HepG2 (cell line): ENCODE results near the gene TARBP2. TPM values are rescaled to one million over a fixed set of nuclear protein-coding genes. Genes with fewer than 3 reads are reported as not detected.
A peak's percentile ranks its signal among the peaks of the same experiment; 100 is the strongest.

Experiments used
- ATAC-seq: fragments of 200-7000 bp; cut with Tn5 transposase; 3 replicates; pipeline ENCODE4 v1.9.1; 2020; ENCODE audit warnings: mild to moderate bottlenecking, moderate library complexity
- BruUV-seq: library from RNA; stranded (reverse); fragments of 400-500 nt; replicated peaks from 2 replicates; lab custom pipeline; 2021; lab: Mats Ljungman, UMichigan
- CTCF ChIA-PET: fragments of 300-600 bp; formaldehyde crosslinking; extraction: SDS; loops from one replicate; lab custom pipeline; 2021; ENCODE audit warnings: low total read pairs, inconsistent platforms, low intra/inter-chr PET ratio; lab: Yijun Ruan, JAX
- POLR2A ChIA-PET: fragments of 350-600 bp; sonication (Branson Sonifier 250); formaldehyde crosslinking; loops from one replicate; lab custom pipeline; 2020; ENCODE audit warnings: antibody characterized with exemption, inconsistent platforms; lab: Yijun Ruan, JAX
- DNase-seq: peaks from one replicate; pipeline ENCODE4 v3.0.0-alpha.2; 2015; ENCODE audit warnings: low spot score
- FAIRE-seq: peaks from 3 replicates; lab custom pipeline; 2011; peaks lifted over from hg19 to GRCh38; lab: Jason Lieb, UNC
- H2AFZ ChIP-seq: one replicate; pipeline ENCODE4 v1.6.1; 2011; ENCODE audit warnings: low read length, inconsistent platforms
- H3K27ac ChIP-seq: fragments of 300-600 bp; 3 replicates; pipeline ENCODE4 v1.8.0; 2011; ENCODE audit warnings: mixed run types, mild to moderate bottlenecking, mixed read lengths, low read length, inconsistent platforms; ENCODE audit not compliant: insufficient read depth; ENCODE audit errors: extremely low read length
- H3K27me3 ChIP-seq, 2 experiments: fragments of 200-600 bp in 1 of 2; 2 replicates in 1 of 2; 3 replicates in 1 of 2; pipeline versions ENCODE4 v1.6.0 to v1.8.0; 2011; ENCODE audit warnings: low read length in 2 of 2, mild to moderate bottlenecking in 2 of 2, moderate library complexity in 2 of 2, inconsistent platforms in 1 of 2; ENCODE audit not compliant: insufficient read depth in 2 of 2, control insufficient read depth in 1 of 2
- H3K36me3 ChIP-seq, 2 experiments: fragments of 200-600 bp in 1 of 2; replicated peaks in 1 of 2; 2 replicates in 1 of 2; 3 replicates in 1 of 2; pipeline versions ENCODE4 v1.5.1 to v1.8.0; 2011; ENCODE audit warnings: low read length in 2 of 2, inconsistent platforms in 1 of 2; ENCODE audit not compliant: insufficient read depth in 2 of 2, control insufficient read depth in 1 of 2
- H3K4me1 ChIP-seq: 2 replicates; pipeline ENCODE4 v1.5.1; 2012; ENCODE audit warnings: low read length, inconsistent platforms; ENCODE audit not compliant: insufficient read depth
- H3K4me2 ChIP-seq: 2 replicates; pipeline ENCODE4 v1.6.0; 2011; ENCODE audit warnings: low read depth, low read length, inconsistent platforms
- H3K4me3 ChIP-seq, 3 experiments: fragments of 200-600 bp in 1 of 3; sonication (generic), shearing (Covaris generic) in 1 of 3; replicated peaks in 1 of 3; 2 replicates each; pipeline ENCODE4 v1.5.1; 2011 to 2016; ENCODE audit warnings: low read length in 3 of 3, inconsistent platforms in 2 of 3, low read depth in 2 of 3, mild to moderate bottlenecking in 2 of 3, control low read depth in 1 of 3, mixed read lengths in 1 of 3; ENCODE audit not compliant: insufficient read depth in 1 of 3
- H3K79me2 ChIP-seq: one replicate; pipeline ENCODE4 v1.6.1; 2011; ENCODE audit warnings: low read length, inconsistent platforms; ENCODE audit not compliant: insufficient read depth
- H3K9ac ChIP-seq: 2 replicates; pipeline ENCODE4 v1.6.0; 2011; ENCODE audit warnings: mild to moderate bottlenecking, low read depth, low read length, inconsistent platforms; ENCODE audit not compliant: insufficient read depth
- H3K9me3 ChIP-seq: 2 replicates; pipeline ENCODE4 v1.5.1; 2012; ENCODE audit warnings: mild to moderate bottlenecking, low read length
- H4K20me1 ChIP-seq: 2 replicates; pipeline ENCODE4 v1.6.0; 2011; ENCODE audit warnings: inconsistent platforms, mild to moderate bottlenecking, low read length, moderate library complexity; ENCODE audit not compliant: insufficient read depth
- AGO1 ChIP-seq: fragments of 200-400 bp; formaldehyde crosslinking; IDR thresholded peaks from 2 replicates; pipeline ENCODE4 v1.6.1; 2017; ENCODE audit warnings: mild to moderate bottlenecking, low read depth, low read length, moderate library complexity; ENCODE audit not compliant: poor library complexity, severe bottlenecking
- CBX5 ChIP-seq: sonication (generic); formaldehyde crosslinking; IDR thresholded peaks from 2 replicates; pipeline ENCODE4 v1.4.0; 2020; ENCODE audit warnings: missing genetic modification reagents, borderline replicate concordance
- DNMT1 ChIP-seq: sonication (generic); formaldehyde crosslinking; IDR thresholded peaks from 2 replicates; pipeline ENCODE4 v1.5.1; 2020; ENCODE audit warnings: mild to moderate bottlenecking, missing genetic modification reagents
- ELF3 ChIP-seq: IDR thresholded peaks from 2 replicates; pipeline ENCODE4 v1.6.1; 2016; ENCODE audit warnings: missing genetic modification reagents, missing compliant biosample characterization
- GATAD1 ChIP-seq: IDR thresholded peaks from 2 replicates; pipeline ENCODE4 v1.6.1; 2016; ENCODE audit warnings: missing genetic modification reagents, missing compliant biosample characterization
- HOXA3 ChIP-seq: sonication (generic); formaldehyde crosslinking; IDR thresholded peaks from 2 replicates; pipeline ENCODE4 v1.5.0; 2020; ENCODE audit warnings: missing genetic modification reagents
- KLF13 ChIP-seq: sonication (generic); formaldehyde crosslinking; IDR thresholded peaks from 2 replicates; pipeline ENCODE4 v1.4.0; 2020; ENCODE audit warnings: mild to moderate bottlenecking, missing genetic modification reagents
- POLR2G ChIP-seq: fragments of 200-400 bp; formaldehyde crosslinking; IDR thresholded peaks from 2 replicates; pipeline ENCODE4 v1.6.1; 2018; ENCODE audit warnings: mild to moderate bottlenecking, low read depth, low read length, moderate library complexity
- RBM22 ChIP-seq: fragments of 200-400 bp; formaldehyde crosslinking; optimal IDR thresholded peaks from 2 replicates; pipeline ENCODE3; 2017; ENCODE audit warnings: mild to moderate bottlenecking, low read length, moderate library complexity
- SKIL ChIP-seq: sonication (generic); formaldehyde crosslinking; IDR thresholded peaks from 2 replicates; pipeline ENCODE4 v1.8.0; 2022; ENCODE audit warnings: missing genetic modification reagents, mild to moderate bottlenecking, moderate library complexity, borderline replicate concordance
- THRA ChIP-seq: sonication (generic); formaldehyde crosslinking; IDR thresholded peaks from 2 replicates; pipeline ENCODE4 v1.4.0; 2020; ENCODE audit warnings: missing genetic modification reagents, borderline replicate concordance
- ZBTB37 ChIP-seq: sonication (generic); formaldehyde crosslinking; IDR thresholded peaks from 2 replicates; pipeline ENCODE4 v1.4.0; 2020; ENCODE audit warnings: mild to moderate bottlenecking, missing genetic modification reagents
- ZFP1 ChIP-seq: IDR thresholded peaks from 2 replicates; pipeline ENCODE4 v1.6.1; 2016
- ZNF326 ChIP-seq: sonication (generic); formaldehyde crosslinking; IDR thresholded peaks from 2 replicates; pipeline ENCODE4 v1.4.0; 2020; ENCODE audit warnings: missing genetic modification reagents, borderline replicate concordance
- ZNF614 ChIP-seq: IDR thresholded peaks from 2 replicates; pipeline ENCODE4 v1.6.1; 2018; ENCODE audit warnings: missing biosample characterization, missing genetic modification reagents, inconsistent platforms, borderline replicate concordance
- ZNF672 ChIP-seq: sonication (generic); formaldehyde crosslinking; IDR thresholded peaks from 2 replicates; pipeline ENCODE4 v1.8.1; 2022; ENCODE audit warnings: missing genetic modification reagents
- ZNF841 ChIP-seq: sonication (generic); formaldehyde crosslinking; IDR thresholded peaks from 2 replicates; pipeline ENCODE4 v1.8.1; 2023; ENCODE audit warnings: missing genetic modification reagents, borderline replicate concordance
- WGBS: methylation state at CpG from one replicate; pipeline ENCODE4 v1.1.6; 2017; ENCODE audit warnings: low lambda C conversion rate; 5-methylcytosine and 5-hydroxymethylcytosine counted together
- in situ Hi-C: cut with HindIII; loops from 2 replicates; pipeline ENCODE4 v1.10.0; 2017; ENCODE audit warnings: low pct_unique_long_range_greater_than_20kb; ENCODE audit not compliant: extremely low pct_ligation_motif_present
- intact Hi-C: fragments of 100-400 bp; cut with micrococcal nuclease; formaldehyde crosslinking; loops from one replicate; pipeline ENCODE4 v1.10.0; 2022; ENCODE audit not compliant: unreplicated experiment
- polyA plus RNA-seq, 8 experiments: library from polyadenylated mRNA; depleted of rRNA in 3 of 8; stranded (reverse) in 7 of 8; unstranded in 1 of 8; fragments of >200 nt; fragmentation: Illumina TruSeq in 4 of 8; extraction: Trizol in 4 of 8; gene quantifications; 2 replicates each; pipeline versions ENCODE4 v1.2.1 to v1.2.3, GENCODE V29; 2011 to 2016; ENCODE audit warnings: low read depth in 4 of 8, missing spikeins in 1 of 8, mixed read lengths in 1 of 8; ENCODE audit not compliant: insufficient read depth in 1 of 8
- total RNA-seq, 5 experiments: library from RNA; depleted of rRNA; stranded (reverse); fragments of >200 nt; fragmentation: Illumina TruSeq; extraction: Trizol; gene quantifications; 2 replicates each; pipeline ENCODE4 v1.2.3, GENCODE V29; 2016; ENCODE audit warnings: low read depth in 1 of 5

The TARBP2 gene
- total and polyA plus RNA-seq, 2 of the 13 experiments (the other 11 are each of a cell fraction or from before 2014, with no cell fraction given) = 47.0 to 55.5 TPM

GRCh38 chr12:53485955-53486735 is 14.9 kb upstream of the TARBP2 start (continued):
- no peak for TF ChIP-seq ZBTB37 (CRISPR knock-in tag)
- peak; percentile 36 for TF ChIP-seq RBM22
- TF ChIP-seq, all 625 proteins: peak for 4

- no peaks in the 10 kb centered on the region for H3K27me3 ChIP-seq
- H2AFZ ChIP-seq = no peak overlapping the region
- DNase-seq (no peak), FAIRE-seq (no peak), ATAC-seq (peak; percentile 7)
- POLR2A ChIA-PET = interaction anchor here (1.2 kb wide), 1 partner anchor 14 kb away, joined by 7 read pairs; the partner anchor contains the start of gene TARBP2
- no peak overlapping the region for H3K9ac ChIP-seq
- peaks cover 4 to 11% of the 10 kb centered on the region in 2 experiments; a peak in 3 of 5 replicates for H3K36me3 ChIP-seq
- no peaks in the 10 kb centered on the region for H3K79me2 ChIP-seq
- H3K4me1 ChIP-seq = no peaks in the 10 kb centered on the region
- in situ Hi-C loops (no loop called here), intact Hi-C loops (no loop called here)
- no TSS peak for BruUV-seq
- no peaks in the 10 kb centered on the region for H3K9me3 ChIP-seq
- no peak overlapping the region for H3K27ac ChIP-seq
- peaks cover 7% of the 10 kb centered on the region; the same call in 1 of the 2 replicates for H4K20me1 ChIP-seq
- CTCF ChIA-PET = no interaction called here
- no peak overlapping the region for H3K4me2 ChIP-seq
- H3K4me3 ChIP-seq = no peak overlapping the region
- WGBS = 93% methylated on average over 7 of the region's 17 CpGs
- TF ChIP-seq GATAD1 (CRISPR knock-in tag) (no peak), AGO1 (peak; percentile 81), ZNF326 (no peak), THRA (CRISPR knock-in tag) (no peak), ELF3 (CRISPR knock-in tag) (no peak), ZNF614 (CRISPR knock-in tag) (no peak), POLR2G (peak; percentile 36; the same call in 1 of the 2 replicates), KLF13 (CRISPR knock-in tag) (no peak), ZNF841 (no peak), SKIL (CRISPR knock-in tag) (no peak), ZFP1 (CRISPR knock-in tag) (no peak), ZNF672 (CRISPR knock-in tag) (no peak), HOXA3 (CRISPR knock-in tag) (no peak), DNMT1 (CRISPR knock-in tag) (no peak), CBX5 (CRISPR knock-in tag) (no peak)
These were observed 14.2 kb upstream of the TARBP2 start for GRCh38 chr12:53486736-53487487.
